Esophagus muscularis mucosa (tissue), 4 donors: ENCODE results near the gene PAM. TPM values are rescaled to one million over a fixed set of nuclear protein-coding genes. Genes with fewer than 3 reads are reported as not detected.

Experiments
- DNase-seq: peaks from one replicate; pipeline ENCODE4 v3.0.0-alpha.2; 2017; ENCODE audit errors: extremely low spot score
- H3K27ac ChIP-seq, 4 donors: fragments of 200-600 bp; sonication (generic); replicated peaks in 1 of 4; 1 replicate in 3 of 4; 2 replicates in 1 of 4; pipeline ENCODE4 v1.5.1; 2016 to 2019; ENCODE audit warnings: mild to moderate bottlenecking in 1 of 4
- H3K27me3 ChIP-seq, 4 donors: fragments of 200-600 bp; sonication (generic); one replicate each; pipeline versions ENCODE4 v1.5.1 to v1.6.0; 2016 to 2019
- H3K36me3 ChIP-seq, 4 donors: fragments of 200-600 bp; sonication (generic); one replicate each; pipeline ENCODE4 v1.5.1; 2016 to 2019
- H3K4me1 ChIP-seq, 4 donors: fragments of 200-600 bp; sonication (generic); one replicate each; pipeline ENCODE4 v1.5.1; 2016 to 2019
- H3K4me3 ChIP-seq, 4 donors: fragments of 200-600 bp; sonication (generic); 1 replicate in 2 of 4; 2 replicates in 2 of 4; pipeline ENCODE4 v1.5.1; 2016 to 2019; ENCODE audit warnings: mild to moderate bottlenecking in 4 of 4, moderate library complexity in 1 of 4
- H3K9me3 ChIP-seq, 4 donors: fragments of 200-600 bp; sonication (generic); 1 replicate in 3 of 4; 2 replicates in 1 of 4; pipeline ENCODE4 v1.5.1; 2016 to 2019
- CTCF ChIP-seq, 3 experiments: fragments of 200-600 bp in 2 of 3; fragments of 450-650 bp in 1 of 3; sonication (generic) in 2 of 3; IDR thresholded peaks; one replicate each; pipeline ENCODE4 v1.5.1; 2017 to 2019; ENCODE audit warnings: antibody characterized with exemption in 3 of 3, mild to moderate bottlenecking in 2 of 3, moderate library complexity in 1 of 3
- EP300 ChIP-seq: sonication (generic); formaldehyde crosslinking; IDR thresholded peaks from one replicate; pipeline ENCODE4 v1.6.1; 2017; ENCODE audit warnings: antibody characterized with exemption
- POLR2A ChIP-seq: fragments of 450-650 bp; IDR thresholded peaks from one replicate; pipeline ENCODE4 v1.6.1; 2017; ENCODE audit warnings: antibody characterized with exemption, moderate library complexity, mild to moderate bottlenecking, low read depth
- POLR2AphosphoS5 ChIP-seq, 2 donors: sonication (generic); formaldehyde crosslinking; IDR thresholded peaks; one replicate each; pipeline ENCODE4 v1.6.1; 2017; ENCODE audit warnings: antibody characterized with exemption in 2 of 2
- WGBS: methylation state at CpG from one replicate; pipeline ENCODE4 v1.1.5; 2018; 5-methylcytosine and 5-hydroxymethylcytosine counted together
- intact Hi-C: fragments of 100-400 bp; cut with DNase I; formaldehyde crosslinking; loops from one replicate; pipeline ENCODE4 v1.15.1; 2023
- total RNA-seq, 4 donors: library from RNA; depleted of rRNA; stranded (reverse); fragments of >200 nt; gene quantifications; one replicate each; pipeline versions ENCODE4 v1.1.0 to v1.2.1, GENCODE V29; 2016

The PAM gene
- total RNA-seq, 4 donors from 2014 or later, result 212 to 250 (median 227) TPM

DNA sequence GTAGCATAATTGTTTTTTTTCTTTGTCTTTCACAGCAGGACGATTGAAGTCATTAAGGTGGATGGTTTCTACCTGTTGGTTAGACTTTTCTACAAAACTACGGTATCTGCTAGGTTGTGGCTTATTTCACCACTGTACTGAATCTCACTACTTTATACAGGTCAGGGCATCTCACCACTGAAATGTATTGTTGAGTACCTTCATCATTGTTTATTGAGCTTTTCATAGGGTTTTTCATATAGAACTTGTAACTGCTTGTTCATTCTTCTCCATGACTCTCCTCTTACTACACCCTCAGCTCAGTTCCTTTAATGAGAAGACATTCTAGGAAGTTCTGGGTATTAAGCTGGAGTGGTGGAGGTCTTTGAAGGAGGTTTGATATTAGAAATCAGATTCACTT lies 75.1 kb downstream of the PAM start:
- no peak for TF ChIP-seq EP300
- TF ChIP-seq CTCF (IDR thresholded peaks at IDR 0.05), result no peak
- no peak for TF ChIP-seq POLR2AphosphoS5 (IDR thresholded peaks at IDR 0.05)
- no peak for TF ChIP-seq POLR2A
- WGBS, result 93% methylated on average over 2 of the region's 2 CpGs
- intact Hi-C loops, result no loop called here
- Histone ChIP-seq H3K27ac (no peak overlapping the region), H3K36me3 (no peaks in the 10 kb centered on the region), H3K9me3 (no peaks in the 10 kb centered on the region), H3K4me1 (peaks cover 0 to 20% (median 2%) of the 10 kb centered on the region in 4 donors), H3K27me3 (no peaks in the 10 kb centered on the region), H3K4me3 (no peak overlapping the region)
- DNase-seq, result no peak

- no peak for TF ChIP-seq CTCF (IDR thresholded peaks at IDR 0.05)
- TF ChIP-seq EP300, result no peak
- TF ChIP-seq POLR2A, result no peak
- no peak for TF ChIP-seq POLR2AphosphoS5 (IDR thresholded peaks at IDR 0.05)
- Histone ChIP-seq H3K9me3 (no peaks in the 10 kb centered on the region), H3K27ac (no peak overlapping the region), H3K4me1 (peaks cover 0 to 20% (median 6%) of the 10 kb centered on the region in 4 donors), H3K4me3 (no peak overlapping the region), H3K27me3 (no peaks in the 10 kb centered on the region), H3K36me3 (no peaks in the 10 kb centered on the region)
- no peak for DNase-seq
- intact Hi-C loops, result no loop called here
These were observed 77.3 kb downstream of the PAM start for GRCh38 chr5:102832445-102832844.

- H3K4me3 ChIP-seq, result no peak overlapping the region
- DNase-seq, result no peak
- H3K36me3 ChIP-seq, result no peaks in the 10 kb centered on the region
- no peaks in the 10 kb centered on the region for H3K9me3 ChIP-seq
- intact Hi-C loops, result no loop called here
- no peak for TF ChIP-seq EP300
- no peak for TF ChIP-seq CTCF (IDR thresholded peaks at IDR 0.05)
- no peak for TF ChIP-seq POLR2AphosphoS5 (IDR thresholded peaks at IDR 0.05)
- TF ChIP-seq POLR2A, result no peak
- peaks cover 0 to 20% (median 6%) of the 10 kb centered on the region in 4 donors for H3K4me1 ChIP-seq
- no peaks in the 10 kb centered on the region for H3K27me3 ChIP-seq
- H3K27ac ChIP-seq, result no peak overlapping the region
- 56% methylated on average over 1 of the region's 1 CpG for WGBS
These were observed 78.0 kb downstream of the PAM start for GRCh38 chr5:102833146-102833545.

DNA sequence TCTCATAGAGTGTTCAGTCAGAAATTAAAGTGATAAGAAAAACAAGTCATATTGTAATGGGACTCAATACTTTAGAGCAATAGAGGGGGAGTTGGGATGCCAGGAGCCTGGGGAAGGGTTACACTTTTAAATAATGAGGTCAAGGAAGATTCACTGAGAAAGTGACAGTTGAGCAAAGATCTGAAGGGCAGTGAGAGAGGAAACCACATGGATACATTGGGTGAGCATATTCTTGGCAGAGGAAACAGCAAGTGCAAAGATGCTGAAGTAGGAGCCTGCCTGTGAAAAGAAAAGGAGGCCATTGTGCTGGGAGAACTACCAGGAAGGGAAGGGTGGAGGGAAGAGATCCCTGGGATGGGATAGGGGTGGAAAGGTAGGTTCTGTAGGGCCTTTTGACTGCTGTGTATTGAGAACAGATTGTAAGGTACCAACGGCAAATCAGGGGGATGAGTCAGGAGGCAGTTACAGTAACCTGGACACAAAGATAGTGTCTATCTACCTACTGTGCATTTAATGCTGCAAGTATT lies 79.4 kb downstream of the PAM start:
- DNase-seq, result no peak
- Histone ChIP-seq H3K9me3 (no peaks in the 10 kb centered on the region), H3K4me1 (peaks cover 0 to 20% (median 6%) of the 10 kb centered on the region in 4 donors), H3K27ac (no peak overlapping the region), H3K36me3 (no peaks in the 10 kb centered on the region), H3K27me3 (no peaks in the 10 kb centered on the region), H3K4me3 (no peak overlapping the region)
- intact Hi-C loops, result no loop called here
- TF ChIP-seq POLR2AphosphoS5 (IDR thresholded peaks at IDR 0.05), result no peak
- no peak for TF ChIP-seq EP300
- no peak for TF ChIP-seq CTCF (IDR thresholded peaks at IDR 0.05)
- TF ChIP-seq POLR2A, result no peak
- WGBS, result 90% methylated on average over 1 of the region's 1 CpG

DNA sequence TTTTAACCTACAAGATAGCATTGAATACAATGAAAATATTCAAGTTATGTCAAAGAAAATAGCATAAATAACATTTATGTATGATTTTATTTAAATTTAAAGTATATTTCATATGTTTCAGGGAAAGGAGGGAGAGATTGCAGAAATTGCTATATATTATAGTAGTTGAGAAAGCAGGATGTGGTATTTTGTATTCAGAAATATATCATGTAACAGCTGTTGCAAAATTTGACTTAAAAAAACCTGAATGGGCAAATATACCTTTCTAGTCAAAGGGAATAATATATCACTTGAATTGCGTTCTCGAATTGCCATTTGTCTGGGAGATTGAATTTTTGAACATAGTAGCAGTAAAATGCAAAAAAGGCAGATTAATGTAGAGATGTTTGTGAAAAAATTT lies 80.6 kb downstream of the PAM start:
- H3K4me1 ChIP-seq, result peaks cover 0 to 20% (median 6%) of the 10 kb centered on the region in 4 donors
- no peaks in the 10 kb centered on the region for H3K9me3 ChIP-seq
- WGBS, result 83% methylated on average over 2 of the region's 2 CpGs
- H3K36me3 ChIP-seq, result no peaks in the 10 kb centered on the region
- H3K27ac ChIP-seq, result no peak overlapping the region
- no peaks in the 10 kb centered on the region for H3K27me3 ChIP-seq
- TF ChIP-seq POLR2AphosphoS5 (IDR thresholded peaks at IDR 0.05) (no peak), POLR2A (no peak), EP300 (no peak), CTCF (IDR thresholded peaks at IDR 0.05) (no peak)
- DNase-seq, result no peak
- no peak overlapping the region for H3K4me3 ChIP-seq
- intact Hi-C loops, result no loop called here
